BJ (cell line): ENCODE data around the gene TMEM255B. TPM values are rescaled to one million over a fixed set of nuclear protein-coding genes. Genes with fewer than 3 reads are reported as not detected.

Experiments used
- CTCF ChIA-PET: fragments of 350-600 bp; formaldehyde crosslinking; extraction: SDS; loops from one replicate; lab custom pipeline; 2021; ENCODE audit warnings: antibody characterized with exemption, inconsistent platforms; lab: Yijun Ruan, JAX
- POLR2A ChIA-PET: fragments of 300-600 bp; sonication (Branson Sonifier 250); formaldehyde crosslinking; extraction: SDS; loops from one replicate; lab custom pipeline; 2021; ENCODE audit warnings: antibody characterized with exemption; lab: Charles Lee
- DNase-seq: peaks from one replicate; pipeline ENCODE4 v3.0.0-alpha.2; 2011; ENCODE audit warnings: low read depth
- H3K27me3 ChIP-seq: 2 replicates; pipeline ENCODE4 v1.6.0; 2011; ENCODE audit warnings: low read length; ENCODE audit not compliant: control insufficient read depth, insufficient read depth
- H3K36me3 ChIP-seq: 2 replicates; pipeline ENCODE4 v1.5.1; 2011; ENCODE audit warnings: low read length; ENCODE audit not compliant: control insufficient read depth, insufficient read depth
- H3K4me3 ChIP-seq: 2 replicates; pipeline ENCODE4 v1.5.1; 2011; ENCODE audit warnings: low read depth, mild to moderate bottlenecking, control low read depth, low read length
- polyA plus RNA-seq: library from polyadenylated mRNA; depleted of rRNA; stranded (reverse); fragments of >200 nt; gene quantifications from 2 replicates; pipeline ENCODE4 v1.2.3, GENCODE V29; 2011
- TF ChIP-seq, protein P1 (sequence below): IDR thresholded peaks from 2 replicates; pipeline ENCODE4 v1.5.1; 2011; ENCODE audit warnings: low read depth, mild to moderate bottlenecking, control low read depth, inconsistent platforms, low read length, moderate library complexity; ENCODE audit not compliant: insufficient read depth

TMEM255B gene
- polyA plus RNA-seq, 1 experiment, result 1.9 TPM

DNA sequence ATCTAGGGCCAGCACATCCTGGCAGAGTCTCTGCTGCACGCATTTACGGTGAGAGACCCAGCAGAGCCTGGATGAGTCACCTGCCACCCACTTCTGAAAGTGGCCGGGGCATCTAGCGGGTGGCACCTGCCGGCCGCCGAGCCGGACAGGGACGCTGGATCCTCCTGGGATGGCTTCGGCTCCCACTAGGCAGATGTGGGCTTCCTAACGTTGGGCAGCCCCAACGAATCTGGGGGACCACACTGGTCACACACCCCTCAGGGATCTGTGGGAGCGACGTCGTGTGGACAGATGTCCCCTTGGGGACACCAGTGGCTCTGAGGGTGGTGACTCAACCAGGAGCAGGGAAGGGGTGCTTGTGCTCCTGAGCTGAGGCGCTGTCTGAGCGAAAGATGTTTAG is 32.2 kb downstream of the TMEM255B start:
- Histone ChIP-seq H3K27me3 (peaks cover 4% of the 10 kb centered on the region), H3K36me3 (no peaks in the 10 kb centered on the region), H3K4me3 (no peak overlapping the region)
- ChIA-PET CTCF (no interaction called here), POLR2A (no interaction called here)
- no peak for DNase-seq
- TF ChIP-seq, protein P1, sequence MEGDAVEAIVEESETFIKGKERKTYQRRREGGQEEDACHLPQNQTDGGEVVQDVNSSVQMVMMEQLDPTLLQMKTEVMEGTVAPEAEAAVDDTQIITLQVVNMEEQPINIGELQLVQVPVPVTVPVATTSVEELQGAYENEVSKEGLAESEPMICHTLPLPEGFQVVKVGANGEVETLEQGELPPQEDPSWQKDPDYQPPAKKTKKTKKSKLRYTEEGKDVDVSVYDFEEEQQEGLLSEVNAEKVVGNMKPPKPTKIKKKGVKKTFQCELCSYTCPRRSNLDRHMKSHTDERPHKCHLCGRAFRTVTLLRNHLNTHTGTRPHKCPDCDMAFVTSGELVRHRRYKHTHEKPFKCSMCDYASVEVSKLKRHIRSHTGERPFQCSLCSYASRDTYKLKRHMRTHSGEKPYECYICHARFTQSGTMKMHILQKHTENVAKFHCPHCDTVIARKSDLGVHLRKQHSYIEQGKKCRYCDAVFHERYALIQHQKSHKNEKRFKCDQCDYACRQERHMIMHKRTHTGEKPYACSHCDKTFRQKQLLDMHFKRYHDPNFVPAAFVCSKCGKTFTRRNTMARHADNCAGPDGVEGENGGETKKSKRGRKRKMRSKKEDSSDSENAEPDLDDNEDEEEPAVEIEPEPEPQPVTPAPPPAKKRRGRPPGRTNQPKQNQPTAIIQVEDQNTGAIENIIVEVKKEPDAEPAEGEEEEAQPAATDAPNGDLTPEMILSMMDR, result no peak

DNA sequence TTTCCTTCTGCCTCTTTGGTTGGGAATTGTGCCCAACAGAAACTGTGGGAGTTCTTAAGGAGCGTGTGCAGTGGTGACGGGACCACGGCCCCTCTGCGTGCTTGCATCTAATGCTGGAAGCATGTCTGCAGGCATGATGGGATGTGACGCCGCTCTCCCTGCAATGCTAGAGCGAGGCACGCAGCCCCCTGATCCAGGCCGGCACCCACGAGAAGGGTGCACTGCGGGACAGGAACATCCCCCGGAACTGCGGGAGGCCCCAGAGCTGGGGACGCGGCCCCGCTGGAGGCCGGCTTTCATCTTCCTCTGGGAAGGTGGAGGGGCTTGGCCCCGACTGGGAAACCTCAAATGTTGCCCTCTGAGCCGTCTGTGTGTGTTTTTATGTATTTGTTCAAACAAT is 32.7 kb downstream of the TMEM255B start:
- TF ChIP-seq, protein P1, result no peak
- POLR2A ChIA-PET, result no interaction called here

DNA sequence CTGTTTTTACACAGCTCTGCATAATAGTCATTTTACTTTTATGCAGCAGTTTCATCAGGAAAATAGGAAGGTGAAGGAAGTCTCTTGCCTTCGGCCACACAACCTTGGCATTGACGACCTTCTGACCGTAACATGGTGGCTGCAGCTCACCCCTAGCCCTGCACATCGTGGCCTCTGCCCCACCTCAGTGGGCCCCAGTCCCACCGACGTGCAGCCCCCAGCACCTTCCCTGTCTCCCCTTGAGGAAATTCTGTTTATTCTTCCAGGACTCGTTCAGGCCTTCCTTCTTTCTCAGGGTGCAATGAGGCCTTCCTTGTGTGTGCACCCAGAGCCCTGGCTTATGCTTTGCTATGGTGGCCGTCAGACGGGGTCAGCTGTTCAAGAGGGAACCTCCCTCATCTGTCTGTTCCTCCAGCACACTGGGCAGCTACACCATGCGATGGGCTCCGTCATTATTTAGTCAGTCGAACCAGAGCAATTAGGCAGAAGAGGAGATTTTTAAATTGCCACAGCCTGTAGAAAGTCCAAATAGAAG is 33.3 kb downstream of the TMEM255B start:
- POLR2A ChIA-PET, result no interaction called here
- CTCF ChIA-PET, result no interaction called here
- DNase-seq, result no peak
- H3K4me3 ChIP-seq, result no peak overlapping the region
- peaks cover 4% of the 10 kb centered on the region for H3K27me3 ChIP-seq
- H3K36me3 ChIP-seq, result no peaks in the 10 kb centered on the region
- TF ChIP-seq, protein P1, result no peak

More for the DNA sequence above, 32.7 kb downstream of the TMEM255B start:
- DNase-seq, result no peak
- H3K27me3 ChIP-seq, result peaks cover 4% of the 10 kb centered on the region
- CTCF ChIA-PET, result no interaction called here
- H3K36me3 ChIP-seq, result no peaks in the 10 kb centered on the region
- no peak overlapping the region for H3K4me3 ChIP-seq

DNA sequence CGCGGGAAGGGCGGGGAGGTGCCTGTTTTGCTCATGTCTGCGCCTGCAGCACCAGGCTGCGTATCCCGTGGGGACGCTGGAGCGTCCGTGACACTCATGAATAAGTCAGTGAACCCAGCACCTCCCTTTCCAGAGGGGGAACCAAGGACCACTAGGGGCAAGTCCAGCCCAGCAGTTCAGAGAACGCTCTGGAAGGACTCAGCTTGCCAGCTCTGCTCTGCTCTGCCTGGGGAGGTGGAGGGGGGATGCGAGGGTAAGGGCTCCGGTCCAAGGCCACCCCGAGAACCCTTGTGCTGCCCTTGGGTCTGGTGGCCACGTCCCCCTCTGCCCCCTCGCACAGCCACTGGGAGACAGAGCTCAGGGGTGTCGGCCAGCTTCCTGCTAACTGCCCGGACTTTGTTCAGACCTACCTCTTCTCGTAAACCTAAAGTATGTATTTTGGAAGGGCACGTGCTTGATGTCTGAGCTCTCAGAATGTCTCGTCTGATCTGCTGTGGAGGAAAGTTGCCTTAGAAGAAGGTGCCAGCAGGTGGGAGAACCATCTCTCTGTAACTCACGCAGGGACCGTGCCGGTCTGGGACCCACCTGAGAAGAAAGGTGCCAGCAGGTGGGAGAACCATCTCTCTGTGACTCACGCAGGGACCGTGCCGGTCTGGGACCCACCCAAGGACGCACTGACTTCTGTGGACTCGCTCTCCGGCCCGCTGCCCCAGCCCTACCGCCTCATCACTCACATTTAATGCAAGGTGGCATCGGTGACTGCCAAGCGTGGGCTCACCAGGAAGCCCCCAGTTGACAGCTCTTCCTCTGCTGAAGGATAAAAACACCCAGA is 34.1 kb downstream of the TMEM255B start:
- H3K27me3 ChIP-seq, result peaks cover 4% of the 10 kb centered on the region
- no peak for DNase-seq
- H3K36me3 ChIP-seq, result no peaks in the 10 kb centered on the region
- TF ChIP-seq, protein P1, result no peak
- ChIA-PET CTCF (no interaction called here), POLR2A (no interaction called here)
- H3K4me3 ChIP-seq, result no peak overlapping the region

- Histone ChIP-seq H3K36me3 (no peaks in the 10 kb centered on the region), H3K27me3 (peaks cover 4% of the 10 kb centered on the region), H3K4me3 (no peak overlapping the region)
- ChIA-PET POLR2A (no interaction called here), CTCF (no interaction called here)
- DNase-seq, result no peak
- TF ChIP-seq, protein P1, result no peak
Measured at GRCh38 chr13:113793718-113794085, 34.7 kb downstream of the TMEM255B start.
